D721Med (cell line): Measurements from ENCODE around the gene BCAS3.

Experiments
- DNase-seq: peaks from one replicate; pipeline ENCODE4 v3.0.0; 2011; ENCODE audit warnings: low spot score; ENCODE audit not compliant: insufficient read length
- FAIRE-seq: peaks from 2 replicates; lab custom pipeline; 2011; peaks lifted over from hg19 to GRCh38; lab: Jason Lieb, UNC
- CTCF ChIP-seq: IDR thresholded peaks from 2 replicates; pipeline ENCODE4 v1.5.1; 2012; ENCODE audit warnings: mild to moderate bottlenecking, control low read depth; ENCODE audit not compliant: insufficient read depth; ENCODE audit errors: missing control alignments

The BCAS3 gene

GRCh38 chr17:61378658-61379456 lies 701.2 kb downstream of the BCAS3 start:
- DNase-seq (peak; percentile 8), FAIRE-seq (no peak)
- TF ChIP-seq CTCF = no peak

- FAIRE-seq = no peak
- TF ChIP-seq CTCF = no peak
- no peak for DNase-seq
Measured at GRCh38 chr17:61379457-61380216, 702.0 kb downstream of the BCAS3 start.

- DNase-seq = no peak
- no peak for TF ChIP-seq CTCF
- no peak for FAIRE-seq
Measured at GRCh38 chr17:61380217-61380835, 702.7 kb downstream of the BCAS3 start.

- no peak for DNase-seq
- FAIRE-seq = no peak
- no peak for TF ChIP-seq CTCF
Measured at GRCh38 chr17:61380836-61381525, 703.3 kb downstream of the BCAS3 start.

GRCh38 chr17:61381537-61381936 lies 703.9 kb downstream of the BCAS3 start:
- DNase-seq = no peak
- FAIRE-seq = no peak
- no peak for TF ChIP-seq CTCF

GRCh38 chr17:61382796-61383688 lies 705.4 kb downstream of the BCAS3 start:
- no peak for FAIRE-seq
- no peak for TF ChIP-seq CTCF
- no peak for DNase-seq
